HG03159 (cell line): Measurements from ENCODE around the gene PPM1N.
A peak's percentile ranks its signal among the peaks of the same experiment; 100 is the strongest.

Experiments
- ATAC-seq: cut with Tn5 transposase; IDR thresholded peaks from one replicate; pipeline ENCODE4 v1.9.1; 2021; ENCODE audit warnings: mild to moderate bottlenecking, moderate library complexity; ENCODE audit not compliant: unreplicated experiment

PPM1N gene

DNA sequence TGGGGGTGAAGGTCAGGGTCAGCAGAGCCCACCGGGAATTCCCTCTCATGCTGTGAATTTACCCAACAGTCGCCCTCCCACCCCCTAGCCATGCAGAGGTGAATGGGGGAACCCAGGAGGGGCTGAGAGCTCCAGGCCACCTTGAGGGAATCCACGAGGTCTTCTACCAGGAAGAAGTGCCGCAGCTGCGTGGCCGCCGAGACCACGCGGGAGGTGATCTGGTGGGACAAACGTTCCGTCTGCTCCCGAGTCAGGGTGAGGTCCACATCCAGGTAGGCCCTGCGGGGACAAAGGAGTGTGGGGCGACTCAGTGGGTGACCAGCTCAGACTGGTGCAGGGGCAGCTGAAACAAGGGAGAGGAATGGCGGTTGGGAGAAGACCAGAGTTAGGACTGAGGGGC lies 9.5 kb upstream of the PPM1N start:
- ATAC-seq, result no peak

GRCh38 chr19:45489216-45489855 lies 8.9 kb upstream of the PPM1N start:
- no peak for ATAC-seq

GRCh38 chr19:45492137-45492626 lies 6.1 kb upstream of the PPM1N start:
- no peak for ATAC-seq

- no peak for ATAC-seq
Observed at GRCh38 chr19:45492627-45493470, 5.4 kb upstream of the PPM1N start.

DNA sequence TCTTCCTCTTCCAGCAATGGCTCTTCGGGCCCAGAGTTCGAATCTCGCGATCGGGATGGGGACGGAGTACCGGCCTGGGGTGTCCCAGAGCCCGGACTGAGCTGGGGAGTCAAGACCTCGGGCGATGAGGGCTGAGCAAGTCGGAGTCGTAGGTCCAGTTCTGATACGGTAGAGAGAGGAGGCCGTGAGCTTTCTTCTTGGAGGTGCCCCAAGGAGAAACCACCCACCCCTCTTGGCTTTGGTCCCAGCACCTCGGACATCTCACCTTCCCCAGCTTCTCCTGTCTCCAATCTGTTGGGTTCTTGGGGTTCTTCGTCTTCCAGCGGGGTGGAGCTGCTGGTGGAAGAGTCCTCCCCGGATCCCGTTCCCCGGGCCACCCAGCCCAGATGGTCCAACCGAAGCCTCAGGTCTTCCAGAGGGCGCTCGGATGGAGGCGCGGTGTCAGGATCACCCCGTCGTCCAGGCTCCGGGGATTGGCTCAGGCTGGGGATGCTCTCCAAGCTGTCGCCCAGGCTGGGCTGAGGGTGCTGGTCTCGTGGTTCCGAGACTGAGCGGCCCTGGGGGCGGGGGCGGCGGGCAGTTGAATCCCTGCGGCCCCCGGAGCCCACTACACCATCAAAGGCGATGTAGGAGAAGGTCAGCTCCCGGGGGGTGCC lies 3.9 kb upstream of the PPM1N start:
- ATAC-seq, result no peak

- no peak for ATAC-seq
Observed at GRCh38 chr19:45495178-45495577, 3.1 kb upstream of the PPM1N start.

DNA sequence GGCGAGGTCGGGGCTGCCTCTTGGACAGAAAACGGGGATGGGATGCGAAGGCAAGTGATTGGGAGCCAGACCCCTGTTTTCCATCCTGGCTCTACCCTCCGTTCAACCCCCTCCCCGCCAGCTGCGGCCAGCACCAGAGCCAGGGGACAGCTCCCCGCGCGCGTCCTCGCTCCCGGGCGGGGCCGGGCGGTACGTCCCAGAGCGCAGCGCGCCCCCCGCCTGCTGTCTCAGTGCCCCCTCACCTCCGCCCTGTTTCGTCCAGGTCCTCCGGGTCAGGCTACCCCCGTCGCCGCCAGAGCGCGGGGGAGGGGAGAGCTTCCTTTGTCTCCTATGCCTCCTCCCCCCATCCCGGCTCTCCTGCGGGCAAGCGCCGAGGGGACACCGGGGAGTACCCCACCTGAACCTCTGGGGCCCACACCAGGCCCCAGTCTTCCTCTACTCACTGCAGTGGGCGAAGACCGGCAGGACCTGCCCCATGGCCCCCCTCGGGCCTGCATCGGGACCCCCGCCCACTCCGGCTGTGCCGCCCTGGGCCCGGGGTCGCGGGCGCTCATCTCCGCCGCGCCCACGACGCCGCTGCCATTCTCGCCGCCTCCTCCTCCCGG lies 1.8 kb upstream of the PPM1N start:
- ATAC-seq, result no peak

- ATAC-seq, result no peak
Observed at GRCh38 chr19:45497791-45498190, 452 bp upstream of the PPM1N start.

DNA sequence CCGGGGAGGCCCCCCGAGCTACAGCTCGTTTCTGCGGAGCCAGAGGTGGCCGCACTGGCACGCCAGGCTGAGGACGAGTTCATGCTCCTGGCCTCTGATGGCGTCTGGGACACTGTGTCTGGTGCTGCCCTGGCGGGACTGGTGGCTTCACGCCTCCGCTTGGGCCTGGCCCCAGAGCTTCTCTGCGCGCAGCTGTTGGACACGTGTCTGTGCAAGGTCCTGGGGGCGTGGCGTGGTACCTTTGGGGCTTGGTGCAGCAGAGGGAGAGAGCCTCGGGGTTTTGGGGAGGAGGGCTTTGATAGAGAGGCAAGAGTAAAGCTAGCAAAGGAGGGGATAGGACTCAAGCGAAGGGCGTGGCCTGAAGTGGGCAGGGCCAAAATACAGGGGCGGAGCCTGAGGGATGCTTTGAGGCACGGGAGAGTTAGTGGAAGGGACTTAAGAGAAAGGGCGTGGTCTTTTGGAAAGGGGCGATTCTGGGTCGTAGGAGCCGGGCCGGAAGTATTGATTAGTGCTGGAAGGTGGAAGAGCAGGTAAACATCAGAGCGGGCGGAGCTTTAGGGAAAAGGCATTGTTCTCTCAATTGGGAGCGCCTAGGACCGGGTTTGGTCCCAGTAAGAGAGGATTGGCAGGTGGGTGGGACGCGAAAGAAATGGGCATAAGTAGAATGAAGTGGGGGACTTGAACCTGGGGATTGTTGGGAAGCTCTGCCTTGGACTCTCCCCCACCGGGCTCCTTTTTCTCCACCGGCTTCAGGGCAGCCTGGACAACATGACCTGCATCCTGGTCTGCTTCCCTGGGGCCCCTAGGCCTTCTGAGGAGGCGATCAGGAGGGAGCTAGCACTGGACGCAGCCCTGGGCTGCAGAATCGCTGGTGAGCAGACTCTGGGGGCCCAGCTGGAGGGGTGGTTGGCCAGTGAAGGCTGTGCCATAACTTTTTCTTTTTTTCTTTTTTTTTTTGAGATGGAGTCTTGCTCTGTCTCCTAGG lies 1.2 kb downstream of the PPM1N start:
- ATAC-seq, result no peak

GRCh38 chr19:45500918-45501729 lies 2.9 kb downstream of the PPM1N start:
- no peak for ATAC-seq

- ATAC-seq, result no peak
Observed at GRCh38 chr19:45501730-45502014, 3.4 kb downstream of the PPM1N start.

DNA sequence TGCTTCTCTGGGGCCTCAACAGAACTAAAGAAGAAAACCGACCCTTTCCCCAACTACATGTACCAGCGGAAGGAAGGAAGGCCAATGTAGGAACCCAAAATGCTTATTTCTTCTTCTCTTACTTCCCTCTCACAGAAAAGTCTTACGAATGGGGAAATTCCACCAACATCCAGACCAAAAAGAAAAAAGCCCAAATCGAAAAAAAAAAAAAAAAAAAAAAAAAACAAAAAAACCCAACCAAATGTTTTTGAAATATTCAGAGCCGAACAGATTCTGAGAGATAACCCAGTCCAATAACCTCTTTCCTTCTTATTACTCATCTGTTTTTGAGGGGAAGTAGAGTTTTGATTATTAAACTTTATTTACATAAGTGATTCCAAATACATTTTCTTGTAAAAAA lies 3.9 kb downstream of the PPM1N start:
- no peak for ATAC-seq

GRCh38 chr19:45503909-45504308 lies 5.7 kb downstream of the PPM1N start:
- no peak for ATAC-seq

DNA sequence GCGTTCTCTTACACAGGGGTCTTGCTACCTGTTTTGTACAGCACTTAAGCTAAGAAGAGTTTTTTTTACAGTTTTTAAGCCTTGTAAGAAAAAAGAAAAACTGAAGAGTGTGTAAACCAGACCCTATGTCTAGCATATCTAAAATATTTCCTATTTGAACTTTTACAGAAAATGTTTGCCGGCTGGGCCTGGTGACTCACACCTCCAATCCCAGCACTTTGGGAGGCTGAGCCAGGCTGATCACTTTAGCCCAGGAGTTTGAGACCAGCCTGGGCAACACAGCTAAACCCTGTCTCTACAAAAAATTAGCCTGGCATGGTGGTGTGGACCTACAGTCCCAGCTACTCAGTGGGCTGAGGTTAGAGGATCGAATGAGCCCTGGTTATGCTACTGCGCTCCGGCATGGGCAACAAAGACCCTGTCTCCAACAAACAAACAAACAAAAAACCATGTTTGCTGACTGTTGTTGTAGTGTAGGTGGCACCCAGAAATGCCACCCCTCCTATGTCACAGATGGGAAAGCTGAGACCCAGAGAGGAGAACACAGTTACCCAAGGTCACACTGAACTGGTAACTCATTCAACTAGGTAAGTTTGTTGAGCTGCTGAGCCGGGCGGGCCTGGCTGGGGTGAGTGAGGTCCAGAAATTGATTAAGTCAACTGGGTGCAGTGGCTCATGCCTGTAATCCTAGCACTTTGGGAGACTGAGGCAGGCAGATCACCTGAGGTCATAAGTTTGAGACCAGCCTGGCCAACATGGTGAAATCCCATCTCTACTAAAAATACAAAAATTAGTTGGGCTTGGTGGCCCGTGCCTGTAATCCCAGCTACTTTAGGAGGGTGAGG lies 7.1 kb downstream of the PPM1N start:
- no peak for ATAC-seq

- ATAC-seq, result no peak
Observed at GRCh38 chr19:45505996-45506245, 7.7 kb downstream of the PPM1N start.

GRCh38 chr19:45506246-45506988 lies 8.2 kb downstream of the PPM1N start:
- ATAC-seq, result peak; percentile 57

DNA sequence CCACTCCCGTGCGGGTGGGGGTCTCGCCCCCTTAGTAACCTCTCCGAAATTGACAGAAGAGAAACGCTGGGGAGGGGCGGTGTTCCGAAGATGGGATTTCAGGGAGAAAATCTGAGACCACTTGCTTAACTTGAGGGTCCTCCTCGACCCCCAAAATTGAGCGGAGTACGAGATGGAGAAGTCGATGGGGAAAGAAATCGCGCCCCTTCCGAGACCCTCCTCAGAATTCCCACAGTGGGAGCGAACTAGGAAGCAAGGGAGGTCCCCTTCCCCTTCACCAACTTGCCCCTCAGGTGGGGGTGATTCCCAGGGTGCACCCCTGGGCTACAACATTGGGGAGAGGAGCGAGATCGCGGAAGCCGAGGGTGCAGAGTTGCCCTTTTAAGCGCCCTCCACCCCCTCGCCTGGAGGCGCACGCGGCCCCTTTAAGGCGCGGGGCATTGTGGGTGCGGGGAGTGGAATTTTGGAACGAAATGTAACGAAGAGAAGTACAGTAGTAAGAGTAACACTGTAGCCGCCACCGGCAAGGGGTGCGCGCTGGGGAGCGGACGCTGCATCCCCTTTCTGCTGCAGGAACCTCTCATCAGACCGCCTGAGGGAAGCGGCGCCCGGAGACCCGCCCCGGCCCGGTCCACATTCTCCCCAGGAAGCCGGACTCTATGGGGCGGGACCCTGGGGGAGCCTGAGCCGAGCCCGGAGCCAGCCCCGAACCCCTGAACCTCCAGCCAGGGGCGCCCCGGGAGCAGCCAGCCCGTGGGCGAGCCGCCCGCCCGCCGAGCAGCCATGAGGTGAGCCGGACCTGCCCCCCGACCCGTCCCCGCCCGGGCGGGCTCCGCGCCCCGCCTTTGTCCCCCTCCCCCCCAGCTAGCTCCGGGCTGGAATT lies 9.0 kb downstream of the PPM1N start, which contains the start of gene VASP:
Gene VASP (plus strand): TSS at position 491 of the 883 bp plus-strand sequence. CDS start 293 bp downstream, at position 784.
- ATAC-seq, result peak; percentile 46
